ENCODE measurements around the gene KCNK6. TPM values are rescaled to one million over a fixed set of nuclear protein-coding genes. Genes with fewer than 3 reads are reported as not detected.

KCNK6 gene
- total RNA-seq, 1 donor = 5.4 TPM

DNA sequence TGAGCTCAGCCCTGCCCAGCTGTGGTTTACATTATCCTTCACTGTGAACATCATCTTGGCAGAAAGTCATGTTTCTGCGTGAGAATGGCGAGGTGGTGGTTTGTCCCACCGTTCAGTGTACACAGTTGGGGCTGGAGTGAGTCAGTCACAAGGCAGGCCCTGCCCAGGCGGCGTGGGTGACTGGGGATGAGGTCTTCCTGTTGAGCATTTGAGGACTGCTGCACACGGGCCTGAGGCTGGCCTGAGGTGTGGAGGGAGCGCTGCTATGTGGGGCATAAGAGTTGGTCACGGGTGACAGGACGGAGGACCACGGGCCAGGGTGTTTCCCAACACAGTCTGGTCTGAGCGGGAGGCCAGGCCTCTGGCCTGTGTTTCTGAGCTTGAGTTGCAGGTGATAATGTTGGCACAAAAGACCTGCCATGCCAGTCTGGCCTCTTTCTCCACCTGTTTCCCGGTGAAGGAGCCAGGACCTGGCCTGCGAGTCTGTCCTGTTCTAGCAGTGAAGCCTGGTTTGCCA, 29.0 kb upstream of the KCNK6 start:
- Histone ChIP-seq H3K4me1 (ENCODE audit: insufficient read depth, low read length) (peaks cover 17% of the 10 kb centered on the region), H3K4me3 (ENCODE audit: insufficient read depth, low read length) (no peak overlapping the region), H3K9me3 (ENCODE audit: low read depth, low read length) (no peaks in the 10 kb centered on the region), H3K27me3 (ENCODE audit: insufficient read depth, low read length) (no peaks in the 10 kb centered on the region), H3K79me2 (ENCODE audit: insufficient read depth, low read length) (no peaks in the 10 kb centered on the region), H3K27ac (ENCODE audit: low read depth, low read length) (peak overlapping the region; percentile 78), H3K4me2 (ENCODE audit: insufficient read depth, low read length) (peak overlapping the region; percentile 29), H4K20me1 (ENCODE audit: insufficient read depth, low read length) (no peaks in the 10 kb centered on the region), H3K36me3 (ENCODE audit: insufficient read depth, low read length) (no peaks in the 10 kb centered on the region), H2AFZ (ENCODE audit: low read length) (peak overlapping the region; percentile 84)
- peak; percentile 98 for DNase-seq (ENCODE audit: insufficient read length, low spot score, missing footprints)
- no peak for TF ChIP-seq CTCF (IDR thresholded peaks at IDR 0.05; ENCODE audit: extremely low read depth, low read depth, low read length)

GRCh38 chr19:38291855-38292254, 27.8 kb upstream of the KCNK6 start:
- Histone ChIP-seq H4K20me1 (ENCODE audit: insufficient read depth, low read length) (no peaks in the 10 kb centered on the region), H3K36me3 (ENCODE audit: insufficient read depth, low read length) (no peaks in the 10 kb centered on the region), H3K9me3 (ENCODE audit: low read depth, low read length) (no peaks in the 10 kb centered on the region), H3K27me3 (ENCODE audit: insufficient read depth, low read length) (no peaks in the 10 kb centered on the region), H3K79me2 (ENCODE audit: insufficient read depth, low read length) (no peaks in the 10 kb centered on the region), H2AFZ (ENCODE audit: low read length) (peak overlapping the region; percentile 51), H3K4me1 (ENCODE audit: insufficient read depth, low read length) (peaks cover 14% of the 10 kb centered on the region), H3K27ac (ENCODE audit: low read depth, low read length) (no peak overlapping the region), H3K4me2 (ENCODE audit: insufficient read depth, low read length) (no peak overlapping the region), H3K4me3 (ENCODE audit: insufficient read depth, low read length) (no peak overlapping the region)
- no peak for DNase-seq (ENCODE audit: insufficient read length, low spot score, missing footprints)
- TF ChIP-seq CTCF (IDR thresholded peaks at IDR 0.05; ENCODE audit: extremely low read depth, low read depth, low read length) = no peak

GRCh38 chr19:38293281-38293680, 26.4 kb upstream of the KCNK6 start:
- Histone ChIP-seq H3K9me3 (ENCODE audit: low read depth, low read length) (no peaks in the 10 kb centered on the region), H4K20me1 (ENCODE audit: insufficient read depth, low read length) (no peaks in the 10 kb centered on the region), H3K27me3 (ENCODE audit: insufficient read depth, low read length) (no peaks in the 10 kb centered on the region), H3K79me2 (ENCODE audit: insufficient read depth, low read length) (no peaks in the 10 kb centered on the region), H3K27ac (ENCODE audit: low read depth, low read length) (no peak overlapping the region), H3K4me3 (ENCODE audit: insufficient read depth, low read length) (no peak overlapping the region), H3K4me2 (ENCODE audit: insufficient read depth, low read length) (no peak overlapping the region), H3K36me3 (ENCODE audit: insufficient read depth, low read length) (no peaks in the 10 kb centered on the region), H2AFZ (ENCODE audit: low read length) (no peak overlapping the region), H3K4me1 (ENCODE audit: insufficient read depth, low read length) (peaks cover 14% of the 10 kb centered on the region)
- no peak for TF ChIP-seq CTCF (IDR thresholded peaks at IDR 0.05; ENCODE audit: extremely low read depth, low read depth, low read length)
- no peak for DNase-seq (ENCODE audit: insufficient read length, low spot score, missing footprints)

DNA sequence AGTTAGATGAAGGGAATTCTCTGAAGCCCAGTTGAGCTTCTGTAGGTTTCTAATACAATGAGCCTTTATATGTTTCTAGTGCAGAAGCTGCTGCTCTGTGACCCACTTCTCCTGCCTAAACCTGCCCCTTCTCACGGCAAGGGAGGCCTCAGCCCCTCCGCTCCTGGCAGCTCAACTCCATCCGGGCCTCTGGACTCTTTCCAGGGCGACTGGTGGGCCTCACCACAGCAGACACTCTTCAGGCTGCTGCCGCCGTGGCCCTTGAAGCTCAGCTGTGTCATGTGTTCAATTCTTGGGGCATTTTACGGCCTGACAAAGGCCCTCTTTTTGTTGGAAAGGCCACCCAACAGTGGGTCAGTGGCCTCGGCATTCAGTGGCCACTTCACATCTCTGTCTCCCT, 25.6 kb upstream of the KCNK6 start:
- no peak overlapping the region for H3K27ac ChIP-seq (ENCODE audit: low read depth, low read length)
- H3K4me1 ChIP-seq (ENCODE audit: insufficient read depth, low read length) = peaks cover 20% of the 10 kb centered on the region
- H3K4me2 ChIP-seq (ENCODE audit: insufficient read depth, low read length) = no peak overlapping the region
- no peaks in the 10 kb centered on the region for H3K79me2 ChIP-seq (ENCODE audit: insufficient read depth, low read length)
- H2AFZ ChIP-seq (ENCODE audit: low read length) = no peak overlapping the region
- TF ChIP-seq CTCF (IDR thresholded peaks at IDR 0.05; ENCODE audit: extremely low read depth, low read depth, low read length) = no peak
- DNase-seq (ENCODE audit: insufficient read length, low spot score, missing footprints) = no peak
- H3K36me3 ChIP-seq (ENCODE audit: insufficient read depth, low read length) = no peaks in the 10 kb centered on the region
- H4K20me1 ChIP-seq (ENCODE audit: insufficient read depth, low read length) = no peaks in the 10 kb centered on the region
- no peaks in the 10 kb centered on the region for H3K27me3 ChIP-seq (ENCODE audit: insufficient read depth, low read length)
- H3K9me3 ChIP-seq (ENCODE audit: low read depth, low read length) = no peaks in the 10 kb centered on the region
- no peak overlapping the region for H3K4me3 ChIP-seq (ENCODE audit: insufficient read depth, low read length)

Data from osteoblast (primary cell).